ENCODE data around the gene KRT12. TPM values are rescaled to one million over a fixed set of nuclear protein-coding genes. Genes with fewer than 3 reads are reported as not detected.
"Not testable (repeated sequence)": the region's sequence is repeated elsewhere in the genome, so short reads cannot be mapped to it uniquely, and the experiment has no call there.

Gene KRT12
- total and polyA plus RNA-seq, 2 donors: not detected

DNA sequence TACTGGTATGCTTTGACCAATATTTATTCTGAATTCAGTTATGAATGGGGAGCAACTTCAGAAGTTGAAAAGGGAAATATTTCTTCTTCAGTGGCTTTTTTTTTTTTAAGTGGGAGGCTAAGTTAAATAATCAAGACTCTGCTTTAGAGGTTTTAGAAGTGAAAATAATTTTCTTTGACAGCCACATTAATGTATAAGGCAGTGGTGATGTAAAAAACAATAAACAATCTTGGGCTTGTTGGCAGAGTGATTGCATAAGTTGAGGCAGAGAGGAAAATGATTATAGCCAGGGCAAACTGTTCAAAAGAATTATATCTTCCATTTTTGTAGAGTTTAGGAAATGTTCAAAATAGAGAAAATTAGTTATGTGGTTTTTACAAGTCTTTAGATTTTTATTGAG, 5.4 kb upstream of the KRT12 start:
- DNase-seq (ENCODE audit: extremely low spot score): no peak
- H3K36me3 ChIP-seq (ENCODE audit: insufficient read depth): no peaks in the 10 kb centered on the region

GRCh38 chr17:40871316-40871715, 4.3 kb upstream of the KRT12 start:
- H3K4me1 ChIP-seq (ENCODE audit: insufficient read depth): no peaks in the 10 kb centered on the region
- no peak overlapping the region for H3K27ac ChIP-seq (ENCODE audit: low read depth)
- no peak overlapping the region for H3K4me3 ChIP-seq (ENCODE audit: low read depth, low read length)
- no peaks in the 10 kb centered on the region for H3K36me3 ChIP-seq (ENCODE audit: insufficient read depth)
- no peak for DNase-seq (ENCODE audit: extremely low spot score)
- WGBS: 93% methylated on average over 7 of the region's 7 CpGs

More for the DNA sequence above, 5.4 kb upstream of the KRT12 start:
- Histone ChIP-seq H3K4me3 (ENCODE audit: low read depth, low read length) (no peak overlapping the region), H3K27ac (ENCODE audit: low read depth) (no peak overlapping the region), H3K4me1 (ENCODE audit: insufficient read depth) (no peaks in the 10 kb centered on the region)

- DNase-seq (ENCODE audit: extremely low spot score): no peak
- 73% methylated on average over 4 of the region's 4 CpGs for WGBS
- Histone ChIP-seq H3K4me1 (ENCODE audit: insufficient read depth) (no peaks in the 10 kb centered on the region), H3K4me3 (ENCODE audit: low read depth, low read length) (no peak overlapping the region), H3K36me3 (ENCODE audit: insufficient read depth) (no peaks in the 10 kb centered on the region), H3K27ac (ENCODE audit: low read depth) (no peak overlapping the region)
These were observed 3.1 kb upstream of the KRT12 start for GRCh38 chr17:40870136-40870535.

GRCh38 chr17:40864661-40865390, 2.2 kb downstream of the KRT12 start:
- DNase-seq (ENCODE audit: extremely low spot score): no peak
- Histone ChIP-seq H3K4me3 (ENCODE audit: low read depth, low read length) (no peak overlapping the region), H3K27ac (ENCODE audit: low read depth) (no peak overlapping the region), H3K36me3 (ENCODE audit: insufficient read depth) (no peaks in the 10 kb centered on the region), H3K4me1 (ENCODE audit: insufficient read depth) (peaks cover 1% of the 10 kb centered on the region)
- 86% methylated on average over 14 of the region's 14 CpGs for WGBS

DNA sequence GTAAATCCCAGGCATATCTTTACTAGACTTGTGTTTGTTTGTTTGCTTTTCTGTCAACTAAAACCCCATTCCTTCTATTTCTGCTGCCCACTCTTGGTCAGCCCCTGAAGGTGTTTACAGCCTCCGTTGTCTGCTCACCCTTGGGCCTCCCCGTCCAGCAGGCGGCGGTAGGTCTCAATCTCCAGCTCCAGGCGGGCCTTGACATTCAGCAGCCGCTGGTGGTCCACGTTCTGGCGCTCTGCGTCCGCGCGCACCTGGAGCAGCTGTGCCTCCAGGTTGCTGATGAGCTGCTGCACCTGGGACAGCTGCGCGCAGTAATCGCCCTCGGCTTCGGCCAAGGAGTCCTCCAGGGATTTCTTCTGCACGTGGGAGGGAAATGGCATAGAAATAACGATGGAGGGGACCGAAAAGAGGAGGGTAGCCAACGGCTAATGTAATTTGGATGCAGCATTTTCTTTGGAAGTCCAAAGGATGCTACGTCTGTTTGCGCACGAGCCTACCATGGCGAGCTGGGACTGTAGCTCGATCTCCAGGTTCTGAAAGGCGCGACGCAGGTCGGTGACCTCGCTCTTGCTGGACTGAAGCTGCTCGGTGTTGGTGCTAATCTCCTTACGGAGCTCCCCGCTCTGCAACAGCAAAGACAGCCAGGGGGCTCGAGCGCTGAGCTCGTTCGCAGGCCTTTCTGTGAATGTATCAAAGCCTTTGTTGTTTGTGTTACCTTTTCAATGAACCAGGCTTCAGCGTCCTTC, 3.9 kb downstream of the KRT12 start:
- Histone ChIP-seq H3K4me3 (ENCODE audit: low read depth, low read length) (no peak overlapping the region), H3K27ac (ENCODE audit: low read depth) (no peak overlapping the region), H3K4me1 (ENCODE audit: insufficient read depth) (peaks cover 1% of the 10 kb centered on the region), H3K36me3 (ENCODE audit: insufficient read depth) (no peaks in the 10 kb centered on the region)
- 54% methylated on average over 39 of the region's 39 CpGs for WGBS
- DNase-seq (ENCODE audit: extremely low spot score): no peak

- Histone ChIP-seq H3K4me3 (ENCODE audit: low read depth, low read length) (no peak overlapping the region), H3K36me3 (ENCODE audit: insufficient read depth) (no peaks in the 10 kb centered on the region), H3K27ac (ENCODE audit: low read depth) (no peak overlapping the region), H3K4me1 (ENCODE audit: insufficient read depth) (no peaks in the 10 kb centered on the region)
- no peak for DNase-seq (ENCODE audit: extremely low spot score)
- WGBS: 71% methylated on average over 2 of the region's 2 CpGs
These were observed 7.5 kb downstream of the KRT12 start for GRCh38 chr17:40859536-40859935.

- not testable (repeated sequence) for H3K4me3 ChIP-seq (ENCODE audit: low read depth, low read length); H3K36me3 ChIP-seq (ENCODE audit: insufficient read depth); H3K27ac ChIP-seq (ENCODE audit: low read depth); H3K4me1 ChIP-seq (ENCODE audit: insufficient read depth); DNase-seq (ENCODE audit: extremely low spot score)
- WGBS: 94% methylated on average over 2 of the region's 2 CpGs
These were observed 8.4 kb downstream of the KRT12 start for GRCh38 chr17:40858667-40859066.

- WGBS: 57% methylated on average over 5 of the region's 5 CpGs
- Histone ChIP-seq H3K4me3 (ENCODE audit: low read depth, low read length) (no peak overlapping the region), H3K27ac (ENCODE audit: low read depth) (no peak overlapping the region), H3K4me1 (ENCODE audit: insufficient read depth) (no peaks in the 10 kb centered on the region), H3K36me3 (ENCODE audit: insufficient read depth) (no peaks in the 10 kb centered on the region)
- no peak for DNase-seq (ENCODE audit: extremely low spot score)
These were observed 9.5 kb downstream of the KRT12 start for GRCh38 chr17:40857535-40857934.

- WGBS: 58% methylated on average over 6 of the region's 6 CpGs
- H3K27ac ChIP-seq (ENCODE audit: low read depth): no peak overlapping the region
- no peaks in the 10 kb centered on the region for H3K4me1 ChIP-seq (ENCODE audit: insufficient read depth)
- no peaks in the 10 kb centered on the region for H3K36me3 ChIP-seq (ENCODE audit: insufficient read depth)
- no peak for DNase-seq (ENCODE audit: extremely low spot score)
- H3K4me3 ChIP-seq (ENCODE audit: low read depth, low read length): no peak overlapping the region
These were observed 12.7 kb downstream of the KRT12 start for GRCh38 chr17:40854175-40854814.

DNA sequence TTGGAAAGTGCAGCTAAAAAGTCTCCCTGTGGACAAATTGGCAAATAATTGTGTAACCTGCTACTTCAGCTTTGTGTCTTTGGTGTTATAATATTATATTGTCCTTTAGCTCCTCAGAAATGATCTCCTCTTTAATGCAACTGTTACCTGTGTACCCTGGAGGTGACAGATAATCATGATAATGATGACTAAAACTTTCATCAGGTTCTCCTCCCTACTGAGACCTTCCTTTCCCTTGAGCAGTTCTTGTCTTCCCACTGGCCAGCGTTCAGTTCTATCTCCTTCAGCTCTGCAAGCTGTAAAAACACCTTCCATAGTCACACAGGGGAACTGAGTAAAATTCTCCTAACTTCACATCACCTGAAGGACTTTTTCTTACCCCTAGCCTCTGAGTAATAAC, 14.7 kb downstream of the KRT12 start:
- no peak for DNase-seq (ENCODE audit: extremely low spot score)
- Histone ChIP-seq H3K36me3 (ENCODE audit: insufficient read depth) (no peaks in the 10 kb centered on the region), H3K4me3 (ENCODE audit: low read depth, low read length) (no peak overlapping the region), H3K4me1 (ENCODE audit: insufficient read depth) (no peaks in the 10 kb centered on the region), H3K27ac (ENCODE audit: low read depth) (no peak overlapping the region)
- 68% methylated on average over 1 of the region's 1 CpG for WGBS

- Histone ChIP-seq H3K36me3 (ENCODE audit: insufficient read depth) (no peaks in the 10 kb centered on the region), H3K4me3 (ENCODE audit: low read depth, low read length) (no peak overlapping the region), H3K4me1 (ENCODE audit: insufficient read depth) (no peaks in the 10 kb centered on the region), H3K27ac (ENCODE audit: low read depth) (no peak overlapping the region)
- WGBS: 87% methylated on average over 3 of the region's 3 CpGs
- DNase-seq (ENCODE audit: extremely low spot score): no peak
These were observed 16.6 kb downstream of the KRT12 start for GRCh38 chr17:40850293-40850972.

- Histone ChIP-seq H3K4me1 (ENCODE audit: insufficient read depth) (no peaks in the 10 kb centered on the region), H3K27ac (ENCODE audit: low read depth) (no peak overlapping the region), H3K4me3 (ENCODE audit: low read depth, low read length) (no peak overlapping the region), H3K36me3 (ENCODE audit: insufficient read depth) (no peaks in the 10 kb centered on the region)
- 90% methylated on average over 4 of the region's 4 CpGs for WGBS
- no peak for DNase-seq (ENCODE audit: extremely low spot score)
These were observed 17.3 kb downstream of the KRT12 start for GRCh38 chr17:40849723-40850122.

DNA sequence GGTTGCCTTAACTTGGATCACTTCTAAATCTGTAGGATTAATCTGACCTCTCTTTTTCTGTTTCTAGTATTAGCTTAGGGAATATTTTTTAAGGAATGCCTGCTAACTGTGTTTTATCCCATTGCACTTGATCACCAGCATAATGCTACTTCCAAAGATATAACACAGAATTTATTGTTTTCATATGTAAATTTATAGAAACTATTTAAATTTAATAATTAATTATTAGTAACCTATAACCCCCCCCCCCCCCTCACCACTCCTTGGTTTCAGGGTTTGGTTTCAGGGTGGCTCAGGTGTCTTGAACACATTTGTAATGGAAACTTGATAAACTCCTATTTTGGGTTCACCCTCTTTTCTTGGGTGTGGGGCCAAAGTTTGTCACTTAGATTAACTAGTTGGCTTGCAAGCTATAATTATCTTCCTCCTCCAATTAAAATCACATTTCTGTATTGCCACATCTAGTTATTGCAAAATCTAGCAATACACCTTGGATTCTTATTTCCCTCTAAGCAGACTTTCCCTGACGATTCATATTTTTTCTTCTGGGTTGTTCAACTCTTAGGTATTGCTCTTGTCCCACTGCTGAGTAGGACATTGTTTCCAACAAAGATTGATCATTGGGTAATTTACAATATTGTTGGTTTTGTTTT, 18.3 kb downstream of the KRT12 start:
- Histone ChIP-seq H3K27ac (ENCODE audit: low read depth) (no peak overlapping the region), H3K4me1 (ENCODE audit: insufficient read depth) (no peaks in the 10 kb centered on the region), H3K36me3 (ENCODE audit: insufficient read depth) (no peaks in the 10 kb centered on the region), H3K4me3 (ENCODE audit: low read depth, low read length) (no peak overlapping the region)
- no peak for DNase-seq (ENCODE audit: extremely low spot score)
- WGBS: 85% methylated on average over 1 of the region's 1 CpG

All from urinary bladder (tissue), 4 donors.